ENCODE results near the gene SMG6. TPM values are rescaled to one million over a fixed set of nuclear protein-coding genes. Genes with fewer than 3 reads are reported as not detected.

SMG6 gene
- total and polyA plus RNA-seq, 2 of the 4 experiments (the other 2 are of a cell fraction) = 16.3 to 30.3 TPM

- 40% methylated on average over 1 of the region's 2 CpGs; no CpG with 5 or more reads in 1 of the 2 experiments for WGBS, 2 experiments (ENCODE audit: extremely low coverage in 2 of 2, insufficient read length in 1 of 2)
- H3K9me1 ChIP-seq (ENCODE audit: insufficient read depth, low read length) = peaks cover 11% of the 10 kb centered on the region
- ChIA-PET CTCF (interaction anchor here (0.7 to 3.2 kb wide), 3 partner anchors 18 to 207 kb away, joined by 3 to 11 read pairs (median 3); partner anchors contain the start of gene HIC1), POLR2A (ENCODE audit: unreplicated experiment) (no interaction called here)
- no TSS peak for BruUV-seq (replicated peaks)
- in situ Hi-C loops (cut with MboI; ENCODE audit: low sequenced_read_pairs) (no loop called here), dilution Hi-C loops (cut with HindIII; ENCODE audit: low sequenced_read_pairs, unreplicated experiment) (no loop called here), intact Hi-C loops (cut with micrococcal nuclease) (no loop called here)
- H3K56ac ChIP-seq (ENCODE audit: extremely low read depth, insufficient read depth, low read length) = 0 out of 2 replicates have a peak overlapping the region, but pooled peaks have one; percentile 22
- H3K18ac ChIP-seq (ENCODE audit: low read depth, low read length) = no peak overlapping the region; the same call in 1 of the 2 replicates
- ATAC-seq (ENCODE audit: low read depth) (peak; percentile 79), DNase-seq (peak; percentile 87)
- H3K4ac ChIP-seq (ENCODE audit: low read depth, low read length) = peak overlapping the region; percentile 35; the same call in 1 of the 2 replicates
- H3K27ac ChIP-seq (ENCODE audit: insufficient read depth, low read length) = no peak overlapping the region
- H3K14ac ChIP-seq (replicated peaks; ENCODE audit: low read depth, low read length) = no peak overlapping the region; the same call in 1 of the 2 replicates
- peaks cover 3% of the 10 kb centered on the region; the same call in 1 of the 2 replicates for H4K20me1 ChIP-seq (ENCODE audit: insufficient read depth, low read length)
- no peak overlapping the region for H4K5ac ChIP-seq (ENCODE audit: low read depth, low read length)
- no peak overlapping the region for H2AFZ ChIP-seq (replicated peaks; ENCODE audit: low read length, poor library complexity)
- peaks cover 26 to 76% of the 10 kb centered on the region in 2 experiments for H3K79me1 ChIP-seq (ENCODE audit: low read depth in 1 of 2, low read length in 2 of 2)
- H4K91ac ChIP-seq (ENCODE audit: insufficient read depth, low read depth, low read length) = no peak overlapping the region
- no peak overlapping the region for H2AK5ac ChIP-seq (ENCODE audit: low read depth, low read length)
- H3K4me3 ChIP-seq (ENCODE audit: insufficient read depth, low read depth, low read length) = no peak overlapping the region
- H3K9me3 ChIP-seq (ENCODE audit: control insufficient read depth, insufficient read depth, low read length) = no peaks in the 10 kb centered on the region
- peak overlapping the region; percentile 80; the same call in 1 of the 2 replicates for H3K4me2 ChIP-seq (ENCODE audit: low read depth, low read length)
- H2AK9ac ChIP-seq (replicated peaks; ENCODE audit: low read depth, low read length, poor library complexity) = no peak overlapping the region
- H3K23ac ChIP-seq (ENCODE audit: low read depth, low read length) = peak overlapping the region; percentile 30; the same call in 1 of the 2 replicates
- peak overlapping the region; percentile 43; the same call in 1 of the 2 replicates for H2BK120ac ChIP-seq (ENCODE audit: low read depth, low read length)
- H3K4me1 ChIP-seq (ENCODE audit: control insufficient read depth, insufficient read depth, low read length) = peaks cover 10% of the 10 kb centered on the region
- peaks cover 1% of the 10 kb centered on the region; the same call in 1 of the 2 replicates for H3K36me3 ChIP-seq (ENCODE audit: control insufficient read depth, insufficient read depth, low read length)
- TF ChIP-seq FOS (IDR thresholded peaks at IDR 0.05; ENCODE audit: low read depth, low read length) = peak; percentile 45; the same call in 1 of the 2 replicates
- TF ChIP-seq NFE2L2 (IDR thresholded peaks at IDR 0.05; ENCODE audit: low read depth, low read length) = no peak
- no peak for TF ChIP-seq RFX5 (IDR thresholded peaks at IDR 0.05; ENCODE audit: low read depth, low read length)
- no peak for TF ChIP-seq CTCF (conservative IDR thresholded peaks at IDR 0.05; ENCODE audit: low read depth, low read length)
- TF ChIP-seq MXI1 (IDR thresholded peaks at IDR 0.05; ENCODE audit: borderline replicate concordance, low read depth, low read length) = no peak
- TF ChIP-seq CEBPB (IDR thresholded peaks at IDR 0.05; ENCODE audit: low read depth, low read length) = peak; percentile 87
- no peak for TF ChIP-seq RAD21 (IDR thresholded peaks at IDR 0.05; ENCODE audit: low read length)
- TF ChIP-seq USF2 (IDR thresholded peaks at IDR 0.05; ENCODE audit: low read depth, low read length) = no peak
- H4K8ac ChIP-seq (ENCODE audit: low read depth in 2 of 2, low read length in 2 of 2) = peak overlapping the region in 1 of 2 experiments; percentile 26; a peak in 1 of 4 replicates
- no peaks in the 10 kb centered on the region for H3K27me3 ChIP-seq (ENCODE audit: control insufficient read depth, insufficient read depth, low read length)
- peak overlapping the region; percentile 58; the same call in 1 of the 2 replicates for H2BK20ac ChIP-seq (ENCODE audit: low read depth, low read length)
- H3K9ac ChIP-seq (ENCODE audit: low read depth, low read length) = no peak overlapping the region
- H2BK15ac ChIP-seq (ENCODE audit: low read depth, low read length) = peak overlapping the region; percentile 11; the same call in 1 of the 3 replicates
- peak overlapping the region; percentile 79 for H2BK5ac ChIP-seq (ENCODE audit: low read depth, low read length, poor library complexity, severe bottlenecking)
Measured at GRCh38 chr17:2262135-2262587, 41.4 kb downstream of the SMG6 start.
